Stimulated activated CD4-positive, alpha-beta T cell treated with anti-CD3 and anti-CD28 coated beads, Interleukin-4, amount 100 ng/mL, for 24 hours (primary cell): ENCODE data around the gene ILDR1.
"Not testable (repeated sequence)": the region's sequence is repeated elsewhere in the genome, so short reads cannot be mapped to it uniquely, and the experiment has no call there.

Experiments used
- DNase-seq: peaks from one replicate; pipeline ENCODE4 v3.0.0-alpha.2; 2020

The ILDR1 gene

DNA sequence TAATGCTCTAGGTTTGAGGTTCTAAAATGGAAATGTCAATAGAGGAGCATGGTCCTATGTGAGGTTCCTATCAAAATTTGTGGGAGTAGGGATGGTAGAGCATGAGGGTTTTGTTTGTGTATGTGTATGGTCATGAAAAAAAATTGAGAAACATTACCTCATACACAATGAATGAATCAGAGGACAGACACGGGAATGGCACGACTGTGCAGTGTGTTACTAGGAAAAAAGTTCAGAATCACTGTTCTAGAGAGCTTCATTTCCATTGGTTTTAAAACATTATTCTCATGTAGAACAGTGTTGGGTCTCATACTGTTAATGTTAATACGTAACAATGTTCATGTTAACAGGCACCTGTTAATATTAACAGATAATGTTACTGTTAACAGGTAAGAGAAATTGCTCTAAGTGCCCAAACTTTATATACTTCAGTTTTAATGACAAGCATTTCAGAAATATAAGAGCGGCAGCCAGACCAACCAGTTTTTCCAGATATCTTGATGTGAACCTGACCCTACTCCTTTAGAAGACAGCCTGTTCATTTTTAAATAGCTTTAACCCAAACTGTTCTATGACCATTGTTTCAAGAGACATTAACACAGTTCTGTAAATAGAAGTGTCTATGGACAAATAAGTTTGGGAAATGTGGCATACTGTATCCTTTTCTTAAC is 79.8 kb downstream of the ILDR1 start:
- DNase-seq, result no peak

DNA sequence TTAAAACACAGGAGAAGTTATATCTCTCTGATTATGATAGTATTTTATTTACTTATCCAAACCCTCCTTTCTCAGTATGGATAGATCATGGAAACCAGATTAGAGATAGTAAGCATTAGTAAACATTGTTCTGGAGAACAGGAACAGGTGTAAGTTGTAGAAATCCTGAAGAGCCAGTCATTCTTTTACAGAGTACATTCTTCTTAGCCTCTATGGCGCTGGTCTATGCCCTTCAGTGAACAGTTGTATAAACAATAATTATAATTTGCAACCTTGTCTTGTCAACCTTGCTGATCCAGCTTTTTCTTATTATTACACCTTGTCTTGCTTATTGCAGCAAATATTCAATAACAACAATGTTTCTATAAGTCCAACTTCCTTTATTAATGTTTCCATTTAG is 80.5 kb downstream of the ILDR1 start:
- no peak for DNase-seq

DNA sequence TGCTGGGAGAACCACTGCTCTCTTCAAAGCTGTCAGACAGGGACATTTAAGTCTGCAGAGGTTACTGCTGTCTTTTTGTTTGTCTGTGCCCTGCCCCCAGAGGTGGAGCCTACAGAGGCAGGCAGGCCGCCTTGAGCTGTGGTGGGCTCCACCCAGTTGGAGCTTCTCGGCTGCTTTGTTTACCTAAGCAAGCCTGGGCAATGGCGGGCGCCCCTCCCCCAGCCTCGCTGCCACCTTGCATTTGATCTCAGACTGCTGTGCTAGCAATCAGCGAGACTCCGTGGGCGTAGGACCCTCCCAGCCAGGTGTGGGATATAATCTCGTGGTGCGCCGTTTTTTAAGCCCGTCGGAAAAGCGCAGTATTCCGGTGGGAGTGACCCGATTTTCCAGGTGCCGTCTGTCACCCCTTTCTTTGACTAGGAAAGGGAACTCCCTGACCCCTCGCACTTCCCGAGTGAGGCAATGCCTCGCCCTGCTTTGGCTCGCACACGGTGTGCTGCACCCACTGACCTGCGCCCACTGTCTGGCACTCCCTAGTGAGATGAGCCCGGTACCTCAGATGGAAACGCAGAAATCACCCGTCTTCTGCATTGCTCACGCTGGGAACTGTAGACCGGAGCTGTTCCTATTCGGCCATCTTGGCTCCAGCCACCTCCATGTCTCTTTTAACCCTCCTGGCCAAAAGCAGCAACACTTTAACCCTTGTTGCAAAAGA is 83.7 kb downstream of the ILDR1 start:
- not testable (repeated sequence) for DNase-seq
